H9 (cell line): ENCODE results near the gene FLT3. TPM values are rescaled to one million over a fixed set of nuclear protein-coding genes. Genes with fewer than 3 reads are reported as not detected.

ENCODE experiments used
- DNase-seq: peaks from one replicate; pipeline ENCODE4 v3.0.0-alpha.2; 2017
- H2AFZ ChIP-seq: one replicate; pipeline ENCODE4 v1.6.1; 2013; ENCODE audit warnings: mild to moderate bottlenecking, low read length, control low read depth, moderate library complexity
- H2AK5ac ChIP-seq: 2 replicates; pipeline ENCODE4 v1.6.1; 2013; ENCODE audit warnings: low read length, control low read depth, mixed read lengths; ENCODE audit not compliant: insufficient read length
- H2BK120ac ChIP-seq: one replicate; pipeline ENCODE4 v1.6.1; 2013; ENCODE audit warnings: low read depth, mild to moderate bottlenecking, low read length, control low read depth, inconsistent platforms; ENCODE audit not compliant: poor library complexity, severe bottlenecking
- H2BK12ac ChIP-seq: 2 replicates; pipeline ENCODE4 v1.6.1; 2013; ENCODE audit warnings: low read length, control low read depth, mixed read lengths, low read depth; ENCODE audit not compliant: insufficient read length
- H2BK15ac ChIP-seq: 2 replicates; pipeline ENCODE4 v1.6.1; 2013; ENCODE audit warnings: low read depth, low read length, control low read depth
- H2BK20ac ChIP-seq: one replicate; pipeline ENCODE4 v1.6.1; 2013; ENCODE audit warnings: low read depth, mild to moderate bottlenecking, low read length, control low read depth, inconsistent platforms; ENCODE audit not compliant: poor library complexity, severe bottlenecking
- H2BK5ac ChIP-seq: 2 replicates; pipeline ENCODE4 v1.6.1; 2013; ENCODE audit warnings: low read length, control low read depth, mixed read lengths; ENCODE audit not compliant: insufficient read length
- H3K14ac ChIP-seq: 2 replicates; pipeline ENCODE4 v1.6.1; 2013; ENCODE audit warnings: low read length, control low read depth; ENCODE audit not compliant: insufficient read depth
- H3K18ac ChIP-seq: 2 replicates; pipeline ENCODE4 v1.6.1; 2013; ENCODE audit warnings: low read depth, mild to moderate bottlenecking, mixed read lengths, low read length, control low read depth; ENCODE audit not compliant: insufficient read length
- H3K23ac ChIP-seq: 2 replicates; pipeline ENCODE4 v1.6.1; 2013; ENCODE audit warnings: low read length, control low read depth, mixed read lengths, low read depth; ENCODE audit not compliant: insufficient read length
- H3K23me2 ChIP-seq: 2 replicates; pipeline ENCODE4 v1.6.1; 2013; ENCODE audit warnings: low read depth, mild to moderate bottlenecking, mixed read lengths, low read length, control low read depth; ENCODE audit not compliant: insufficient read length, poor library complexity, severe bottlenecking
- H3K27ac ChIP-seq: 2 replicates; pipeline ENCODE4 v1.5.1; 2013; ENCODE audit warnings: low read length, control low read depth, mixed read lengths, low read depth; ENCODE audit not compliant: insufficient read length
- H3K27me3 ChIP-seq: 2 replicates; pipeline ENCODE4 v1.6.1; 2013; ENCODE audit warnings: low read length, control low read depth, inconsistent platforms; ENCODE audit not compliant: insufficient read depth
- H3K4ac ChIP-seq: 2 replicates; pipeline ENCODE4 v1.6.1; 2013; ENCODE audit warnings: low read depth, mild to moderate bottlenecking, control low read depth, inconsistent platforms, low read length, moderate library complexity
- H3K4me1 ChIP-seq: 2 replicates; pipeline ENCODE4 v1.6.1; 2013; ENCODE audit warnings: low read length, control low read depth, inconsistent platforms; ENCODE audit not compliant: insufficient read depth
- H3K4me2 ChIP-seq: 2 replicates; pipeline ENCODE4 v1.6.1; 2013; ENCODE audit warnings: low read length, control low read depth, mixed read lengths; ENCODE audit not compliant: insufficient read length, insufficient read depth
- H3K56ac ChIP-seq: 2 replicates; pipeline ENCODE4 v1.6.1; 2013; ENCODE audit warnings: low read depth, mild to moderate bottlenecking, mixed read lengths, low read length, control low read depth; ENCODE audit not compliant: insufficient read length
- H3K79me1 ChIP-seq: 2 replicates; pipeline ENCODE4 v1.6.1; 2013; ENCODE audit warnings: low read depth, mild to moderate bottlenecking, moderate library complexity, low read length, control low read depth, inconsistent platforms; ENCODE audit not compliant: insufficient read depth, poor library complexity, severe bottlenecking
- H3K79me2 ChIP-seq: 2 replicates; pipeline ENCODE4 v1.6.1; 2013; ENCODE audit warnings: low read length, control low read depth, inconsistent platforms; ENCODE audit not compliant: insufficient read depth
- H3K9ac ChIP-seq: 2 replicates; pipeline ENCODE4 v1.6.1; 2013; ENCODE audit warnings: low read length, control low read depth, mixed read lengths; ENCODE audit not compliant: insufficient read length; ENCODE audit errors: extremely low read depth
- H3K9me3 ChIP-seq: one replicate; pipeline ENCODE4 v1.6.1; 2013; ENCODE audit warnings: low read depth, low read length, inconsistent platforms; ENCODE audit not compliant: control insufficient read depth
- H3T11ph ChIP-seq: one replicate; pipeline ENCODE4 v1.6.1; 2013; ENCODE audit warnings: mild to moderate bottlenecking, low read length, control low read depth, inconsistent platforms
- H4K20me1 ChIP-seq: one replicate; pipeline ENCODE4 v1.6.1; 2013; ENCODE audit not compliant: control insufficient read depth, insufficient read length, insufficient read depth
- H4K5ac ChIP-seq: 2 replicates; pipeline ENCODE4 v1.6.1; 2013; ENCODE audit warnings: low read depth, mild to moderate bottlenecking, mixed read lengths, low read length, control low read depth; ENCODE audit not compliant: insufficient read length
- H4K8ac ChIP-seq: replicated peaks from 2 replicates; pipeline ENCODE4 v1.6.1; 2013; ENCODE audit warnings: low read length, control low read depth, mixed read lengths, low read depth; ENCODE audit not compliant: insufficient read length
- H4K91ac ChIP-seq: 2 replicates; pipeline ENCODE4 v1.6.1; 2013; ENCODE audit warnings: low read depth, mild to moderate bottlenecking, moderate library complexity, mixed read lengths, low read length, control low read depth; ENCODE audit not compliant: insufficient read length
- H3K27ac Mint-ChIP-seq, 3 experiments: 2 replicates in 2 of 3; 3 replicates in 1 of 3; pipeline ENCODE4 v1.8.0; 2020 to 2021; ENCODE audit warnings: mixed read lengths in 3 of 3, mild to moderate bottlenecking in 1 of 3, moderate library complexity in 1 of 3
- H3K27me3 Mint-ChIP-seq: 2 replicates; pipeline ENCODE4 v1.8.0; 2021; ENCODE audit warnings: low read depth, mild to moderate bottlenecking, moderate library complexity, mixed read lengths
- H3K36me3 Mint-ChIP-seq, 3 experiments: 2 replicates in 2 of 3; 3 replicates in 1 of 3; pipeline ENCODE4 v1.8.0; 2020 to 2021; ENCODE audit warnings: low read depth in 3 of 3, mixed read lengths in 3 of 3; ENCODE audit not compliant: insufficient read depth in 1 of 3
- H3K4me1 Mint-ChIP-seq, 2 experiments: 2 replicates each; pipeline ENCODE4 v1.8.0; 2020; ENCODE audit warnings: mixed read lengths in 2 of 2
- H3K4me3 Mint-ChIP-seq, 2 experiments: 2 replicates in 1 of 2; 3 replicates in 1 of 2; pipeline ENCODE4 v1.8.0; 2020 to 2021; ENCODE audit warnings: mild to moderate bottlenecking in 2 of 2, mixed read lengths in 2 of 2, moderate library complexity in 1 of 2
- H3K9me3 Mint-ChIP-seq, 2 experiments: 2 replicates in 1 of 2; 3 replicates in 1 of 2; pipeline ENCODE4 v1.8.0; 2020; ENCODE audit warnings: mild to moderate bottlenecking in 2 of 2, mixed read lengths in 2 of 2, moderate library complexity in 1 of 2
- WGBS: extraction: QIAGEN DNeasy Blood & Tissue Kit; methylation state at CpG from one replicate; pipeline ENCODE4 v1.1.7; 2013; ENCODE audit warnings: missing lambda C conversion rate, low lambda C conversion rate, mixed read lengths; ENCODE audit not compliant: insufficient read length; ENCODE audit errors: extremely low coverage; 5-methylcytosine and 5-hydroxymethylcytosine counted together
- total RNA-seq: library from RNA; stranded (reverse); gene quantifications from 2 replicates; pipeline ENCODE4 v1.2.1, GENCODE V29; 2021
- TF ChIP-seq, protein P1 (sequence below): fragments of 200-600 bp; sonication (generic); conservative IDR thresholded peaks from 3 replicates; pipeline ENCODE4 v1.8.0; 2021; ENCODE audit warnings: antibody characterized with exemption, mild to moderate bottlenecking

FLT3 gene
- total RNA-seq, 1 experiment from 2014 or later: 0.44 TPM

DNA sequence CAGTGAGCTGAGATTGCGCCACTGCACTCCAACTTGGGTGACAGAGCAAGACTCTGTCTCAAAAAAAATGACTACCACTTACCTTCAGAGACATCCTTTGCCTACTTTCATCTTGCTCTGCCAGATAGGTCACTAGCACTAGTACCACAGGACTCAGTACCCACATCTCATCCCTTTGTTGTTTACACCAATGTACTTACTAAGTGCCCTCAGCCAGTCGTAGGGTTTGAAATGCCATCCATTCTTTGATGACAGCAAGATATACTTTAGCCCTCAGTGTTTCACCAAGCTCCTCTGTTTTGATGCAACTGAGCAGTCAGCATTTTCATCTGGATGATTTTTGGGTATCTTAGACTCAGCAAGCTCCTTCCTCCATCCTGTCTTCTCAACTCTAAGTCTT lies 118.0 kb downstream of the FLT3 start:
- Histone ChIP-seq H3K23ac (no peak overlapping the region), H3K14ac (no peak overlapping the region), H3K79me1 (no peaks in the 10 kb centered on the region), H3K79me2 (no peaks in the 10 kb centered on the region), H3K4me2 (no peak overlapping the region), H3T11ph (no peak overlapping the region), H3K56ac (no peak overlapping the region), H2BK120ac (no peak overlapping the region), H2BK20ac (no peak overlapping the region), H3K4me1 (no peaks in the 10 kb centered on the region), H4K5ac (no peak overlapping the region), H3K18ac (no peak overlapping the region), H3K27me3 (peaks cover 66% of the 10 kb centered on the region), H4K8ac (no peak overlapping the region), H2BK15ac (no peak overlapping the region), H3K27ac (no peak overlapping the region), H3K9me3 (no peaks in the 10 kb centered on the region), H3K4ac (no peak overlapping the region), H2AK5ac (no peak overlapping the region), H4K91ac (no peak overlapping the region), H2BK12ac (no peak overlapping the region), H3K23me2 (no peaks in the 10 kb centered on the region), H2BK5ac (no peak overlapping the region), H3K9ac (no peak overlapping the region), H2AFZ (no peak overlapping the region), H4K20me1 (peaks cover 2% of the 10 kb centered on the region)
- H3K27me3 Mint-ChIP-seq: peaks cover 100% of the 10 kb centered on the region
- no peak overlapping the region for H3K4me3 Mint-ChIP-seq
- TF ChIP-seq, protein P1, sequence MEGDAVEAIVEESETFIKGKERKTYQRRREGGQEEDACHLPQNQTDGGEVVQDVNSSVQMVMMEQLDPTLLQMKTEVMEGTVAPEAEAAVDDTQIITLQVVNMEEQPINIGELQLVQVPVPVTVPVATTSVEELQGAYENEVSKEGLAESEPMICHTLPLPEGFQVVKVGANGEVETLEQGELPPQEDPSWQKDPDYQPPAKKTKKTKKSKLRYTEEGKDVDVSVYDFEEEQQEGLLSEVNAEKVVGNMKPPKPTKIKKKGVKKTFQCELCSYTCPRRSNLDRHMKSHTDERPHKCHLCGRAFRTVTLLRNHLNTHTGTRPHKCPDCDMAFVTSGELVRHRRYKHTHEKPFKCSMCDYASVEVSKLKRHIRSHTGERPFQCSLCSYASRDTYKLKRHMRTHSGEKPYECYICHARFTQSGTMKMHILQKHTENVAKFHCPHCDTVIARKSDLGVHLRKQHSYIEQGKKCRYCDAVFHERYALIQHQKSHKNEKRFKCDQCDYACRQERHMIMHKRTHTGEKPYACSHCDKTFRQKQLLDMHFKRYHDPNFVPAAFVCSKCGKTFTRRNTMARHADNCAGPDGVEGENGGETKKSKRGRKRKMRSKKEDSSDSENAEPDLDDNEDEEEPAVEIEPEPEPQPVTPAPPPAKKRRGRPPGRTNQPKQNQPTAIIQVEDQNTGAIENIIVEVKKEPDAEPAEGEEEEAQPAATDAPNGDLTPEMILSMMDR: no peak
- no peak overlapping the region for H3K27ac Mint-ChIP-seq
- peaks cover 0 to 2% (median 0%) of the 10 kb centered on the region in 3 experiments; a peak in 2 of 7 replicates for H3K36me3 Mint-ChIP-seq
- H3K9me3 Mint-ChIP-seq: peaks cover 0 to 10% of the 10 kb centered on the region in 2 experiments; a peak in 1 of 5 replicates
- DNase-seq: no peak
- peaks cover 10 to 20% of the 10 kb centered on the region in 2 experiments for H3K4me1 Mint-ChIP-seq
- no CpG with 5 or more reads among the region's 2 CpGs for WGBS
